GM19351 (cell line): ENCODE results near the gene KCNK4.
A peak's percentile ranks its signal among the peaks of the same experiment; 100 is the strongest.
"Not testable (repeated sequence)": the region's sequence is repeated elsewhere in the genome, so short reads cannot be mapped to it uniquely, and the experiment has no call there.

Experiments
- ATAC-seq: cut with Tn5 transposase; IDR thresholded peaks from one replicate; pipeline ENCODE4 v1.9.1; 2021; ENCODE audit warnings: mild to moderate bottlenecking, moderate library complexity; ENCODE audit not compliant: unreplicated experiment

KCNK4 gene

GRCh38 chr11:64322925-64323260 is 31.8 kb downstream of the KCNK4 start:
- no peak for ATAC-seq

- no peak for ATAC-seq
These were observed 32.3 kb downstream of the KCNK4 start for GRCh38 chr11:64323373-64323772.

GRCh38 chr11:64323984-64324383 is 32.9 kb downstream of the KCNK4 start:
- ATAC-seq = not testable (repeated sequence)

GRCh38 chr11:64324692-64325469 is 33.8 kb downstream of the KCNK4 start:
- ATAC-seq = no peak

- ATAC-seq = no peak
These were observed 36.3 kb downstream of the KCNK4 start for GRCh38 chr11:64327375-64327774.

GRCh38 chr11:64327993-64328392 is 36.9 kb downstream of the KCNK4 start:
- ATAC-seq = no peak

GRCh38 chr11:64330888-64331287 is 39.8 kb downstream of the KCNK4 start:
- no peak for ATAC-seq

GRCh38 chr11:64331569-64332371 is 40.7 kb downstream of the KCNK4 start:
- ATAC-seq = peak; percentile 50

- no peak for ATAC-seq
These were observed 42.5 kb downstream of the KCNK4 start for GRCh38 chr11:64333556-64333955.

GRCh38 chr11:64334764-64335735 is 43.9 kb downstream of the KCNK4 start:
- ATAC-seq = peak; percentile 80

GRCh38 chr11:64337538-64338249 is 46.6 kb downstream of the KCNK4 start:
- no peak for ATAC-seq

GRCh38 chr11:64338716-64339115 is 47.6 kb downstream of the KCNK4 start:
- no peak for ATAC-seq

GRCh38 chr11:64339286-64339685 is 48.2 kb downstream of the KCNK4 start:
- no peak for ATAC-seq

GRCh38 chr11:64339754-64340408 is 48.8 kb downstream of the KCNK4 start, which contains the start of gene CCDC88B:
Gene CCDC88B, plus strand, starts transcription at chr11:64340204. Its CDS starts 63 bp downstream, at chr11:64340267.
- peak; percentile 55 for ATAC-seq

- peak; percentile 34 for ATAC-seq
These were observed 49.7 kb downstream of the KCNK4 start for GRCh38 chr11:64340671-64341335.

- no peak for ATAC-seq
These were observed 50.3 kb downstream of the KCNK4 start for GRCh38 chr11:64341429-64341828.

- peak; percentile 61 for ATAC-seq
These were observed 51.0 kb downstream of the KCNK4 start for GRCh38 chr11:64341851-64342791.
